Fibroblast of the aortic adventitia (primary cell): ENCODE measurements around the gene STT3B. TPM values are rescaled to one million over a fixed set of nuclear protein-coding genes. Genes with fewer than 3 reads are reported as not detected.

Experiments
- DNase-seq: peaks from one replicate; pipeline ENCODE4 v3.0.0-alpha.2; 2010; ENCODE audit warnings: low read depth
- H3K4me3 ChIP-seq: 2 replicates; pipeline ENCODE4 v1.5.1; 2011; ENCODE audit warnings: low read depth, mild to moderate bottlenecking, control low read depth, low read length, moderate library complexity
- CTCF ChIP-seq: IDR thresholded peaks from 2 replicates; pipeline ENCODE4 v1.5.1; 2011; ENCODE audit warnings: mild to moderate bottlenecking, low read length, control low read depth, inconsistent platforms; ENCODE audit not compliant: insufficient read depth
- total RNA-seq: library from RNA; depleted of rRNA; stranded (reverse); fragments of >200 nt; gene quantifications from 2 replicates; pipeline ENCODE4 v1.2.3, GENCODE V29; 2012; ENCODE audit warnings: low replicate concordance

STT3B gene
- total RNA-seq, 1 donor = 151 TPM

DNA sequence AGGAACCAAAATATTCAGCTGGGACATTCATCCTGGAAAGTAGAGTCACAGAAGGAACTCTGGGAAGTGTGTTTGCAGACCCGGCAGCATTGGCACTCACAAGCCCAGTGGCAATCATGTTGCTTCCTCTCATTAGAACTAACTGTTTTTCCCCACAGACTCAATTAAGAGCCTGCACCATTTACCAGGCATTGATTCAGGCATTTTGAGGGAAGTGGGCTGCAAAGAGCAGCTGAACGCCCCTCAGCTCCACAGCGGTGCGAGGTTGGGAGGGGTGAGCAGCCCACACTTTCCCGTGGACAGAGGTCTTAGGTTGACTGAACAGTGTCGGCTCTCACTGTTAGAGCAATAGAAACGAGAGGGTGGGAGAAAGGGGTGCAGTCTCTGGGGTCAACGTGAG, 143.8 kb downstream of the STT3B start:
- no peak for DNase-seq

DNA sequence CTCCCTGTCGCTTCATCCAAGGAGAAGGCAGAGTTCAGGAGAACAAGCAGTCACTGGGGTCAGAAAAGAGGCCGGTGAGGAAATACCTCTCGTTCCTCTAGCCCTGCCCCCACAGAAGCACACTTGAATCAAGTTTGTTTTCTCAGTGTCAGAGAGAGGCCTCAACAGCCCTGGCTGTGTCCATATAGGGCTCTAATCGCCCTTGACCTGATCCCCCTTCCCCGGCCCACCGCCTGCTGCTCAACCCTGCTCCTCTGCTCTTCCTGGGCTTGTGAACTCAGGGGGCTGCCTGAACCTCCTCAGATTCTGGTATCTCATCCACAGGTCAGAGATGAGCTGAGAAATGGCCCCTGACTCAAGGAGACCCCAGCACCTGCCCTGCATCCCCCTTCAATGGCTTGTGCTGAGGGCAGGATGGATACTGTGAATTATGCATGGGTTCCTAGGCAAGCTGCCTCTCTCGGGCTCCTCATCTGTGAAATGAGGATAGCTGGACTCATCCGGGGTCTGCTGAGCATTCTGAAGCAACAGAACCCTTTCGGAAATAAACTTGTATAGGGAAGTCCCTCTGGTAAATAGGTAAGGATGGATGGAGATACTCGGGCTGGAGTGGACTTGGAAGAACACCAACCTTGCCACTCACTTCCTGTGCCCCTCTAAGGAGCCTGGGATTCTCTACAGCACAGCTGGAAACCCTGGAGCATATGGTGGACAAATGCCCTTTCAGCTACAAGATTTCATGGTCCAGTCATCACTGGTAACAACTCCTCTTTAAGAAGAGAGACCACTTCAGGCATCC, 147.5 kb downstream of the STT3B start:
- no peak overlapping the region for H3K4me3 ChIP-seq
- no peak for DNase-seq

More for the DNA sequence above, 143.8 kb downstream of the STT3B start:
- TF ChIP-seq CTCF = no peak
- H3K4me3 ChIP-seq = no peak overlapping the region

More for the DNA sequence above, 147.5 kb downstream of the STT3B start:
- no peak for TF ChIP-seq CTCF
